ENCODE measurements around the gene P2RY8. TPM values are rescaled to one million over a fixed set of nuclear protein-coding genes. Genes with fewer than 3 reads are reported as not detected.
A peak's percentile ranks its signal among the peaks of the same experiment; 100 is the strongest.
"Not testable (repeated sequence)": the region's sequence is repeated elsewhere in the genome, so short reads cannot be mapped to it uniquely, and the experiment has no call there.

Gene P2RY8, protein sequence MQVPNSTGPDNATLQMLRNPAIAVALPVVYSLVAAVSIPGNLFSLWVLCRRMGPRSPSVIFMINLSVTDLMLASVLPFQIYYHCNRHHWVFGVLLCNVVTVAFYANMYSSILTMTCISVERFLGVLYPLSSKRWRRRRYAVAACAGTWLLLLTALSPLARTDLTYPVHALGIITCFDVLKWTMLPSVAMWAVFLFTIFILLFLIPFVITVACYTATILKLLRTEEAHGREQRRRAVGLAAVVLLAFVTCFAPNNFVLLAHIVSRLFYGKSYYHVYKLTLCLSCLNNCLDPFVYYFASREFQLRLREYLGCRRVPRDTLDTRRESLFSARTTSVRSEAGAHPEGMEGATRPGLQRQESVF
- total RNA-seq = 114 TPM

DNA sequence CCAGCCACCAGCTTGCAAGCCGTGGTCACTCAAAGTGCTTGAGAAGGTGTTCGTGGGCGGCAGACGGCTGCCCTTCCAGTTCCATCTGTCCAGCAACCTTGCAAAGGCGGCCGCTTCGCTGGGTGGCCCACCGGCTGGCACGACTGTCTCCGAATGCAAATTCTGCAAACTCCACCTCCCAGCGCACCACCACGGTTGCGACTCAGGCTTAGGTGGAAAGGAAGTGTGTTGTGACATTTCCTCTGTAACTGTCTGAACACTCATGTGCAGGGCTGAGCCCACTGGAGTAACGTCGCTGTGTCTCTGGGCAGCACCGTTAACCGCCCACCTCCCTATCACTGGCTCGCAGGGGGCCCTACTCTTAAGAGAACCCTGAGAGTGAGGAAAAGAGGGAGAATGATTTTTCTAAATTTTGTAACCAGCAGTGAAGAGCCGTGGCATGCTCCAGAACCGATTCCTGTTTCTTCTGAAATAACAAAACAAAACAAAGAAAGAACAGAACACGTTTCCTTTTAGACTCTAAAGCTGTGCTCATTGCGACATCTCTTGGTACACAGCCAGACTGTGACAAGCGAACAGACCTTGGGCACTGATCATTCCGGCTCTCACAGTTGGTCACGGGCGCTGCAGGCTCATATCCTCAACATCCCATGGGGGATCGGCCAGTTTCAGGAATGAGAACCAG, at the start of gene P2RY8:
Gene P2RY8 (minus strand): TSS at position 155 of the 685 bp plus-strand sequence. CDS start 70,627 bp downstream, outside the sequence.
- peak; percentile 54 to 93 (median 88) for DNase-seq (ENCODE audit: low read depth in 2 of 3, low spot score in 2 of 3)

DNA sequence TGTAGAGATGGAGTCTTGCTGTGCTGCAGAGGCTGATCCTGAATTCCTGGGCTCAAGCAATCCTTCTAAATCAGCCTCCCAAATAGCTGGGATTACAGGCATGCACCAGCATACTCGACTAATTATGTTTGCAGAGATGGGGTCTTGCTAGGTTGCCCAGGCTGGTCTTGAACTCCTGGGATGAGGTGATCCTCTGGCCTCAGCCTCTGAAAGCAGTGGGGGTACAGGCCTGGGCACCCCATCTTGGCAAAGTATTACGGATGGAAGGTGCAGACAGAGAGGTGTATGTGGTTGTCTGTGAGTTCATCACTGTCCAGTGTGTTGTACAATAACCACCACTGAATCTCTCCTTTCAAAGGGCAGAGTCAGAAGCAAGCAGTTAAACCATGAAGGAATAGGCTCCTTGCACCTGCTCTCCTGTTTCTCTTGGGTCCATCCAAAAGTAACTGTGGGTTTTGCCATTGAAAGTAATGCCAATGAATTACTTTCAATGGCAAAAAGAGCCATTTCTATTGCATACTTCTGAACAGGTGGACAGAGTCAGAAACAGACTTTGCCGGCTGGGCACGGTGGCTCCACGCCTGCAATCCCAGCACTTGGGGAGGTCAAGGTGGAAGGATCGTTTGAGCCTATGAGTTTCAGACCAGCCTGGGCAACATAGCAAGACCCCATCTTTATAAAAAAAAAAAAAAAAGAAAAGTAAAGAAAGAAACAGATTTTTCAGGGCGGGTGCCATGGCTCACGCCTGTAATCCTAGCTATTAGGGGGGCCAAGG, 47.4 kb upstream of the P2RY8 start:
- no peak for DNase-seq (ENCODE audit: low read depth in 2 of 3, low spot score in 2 of 3)

DNA sequence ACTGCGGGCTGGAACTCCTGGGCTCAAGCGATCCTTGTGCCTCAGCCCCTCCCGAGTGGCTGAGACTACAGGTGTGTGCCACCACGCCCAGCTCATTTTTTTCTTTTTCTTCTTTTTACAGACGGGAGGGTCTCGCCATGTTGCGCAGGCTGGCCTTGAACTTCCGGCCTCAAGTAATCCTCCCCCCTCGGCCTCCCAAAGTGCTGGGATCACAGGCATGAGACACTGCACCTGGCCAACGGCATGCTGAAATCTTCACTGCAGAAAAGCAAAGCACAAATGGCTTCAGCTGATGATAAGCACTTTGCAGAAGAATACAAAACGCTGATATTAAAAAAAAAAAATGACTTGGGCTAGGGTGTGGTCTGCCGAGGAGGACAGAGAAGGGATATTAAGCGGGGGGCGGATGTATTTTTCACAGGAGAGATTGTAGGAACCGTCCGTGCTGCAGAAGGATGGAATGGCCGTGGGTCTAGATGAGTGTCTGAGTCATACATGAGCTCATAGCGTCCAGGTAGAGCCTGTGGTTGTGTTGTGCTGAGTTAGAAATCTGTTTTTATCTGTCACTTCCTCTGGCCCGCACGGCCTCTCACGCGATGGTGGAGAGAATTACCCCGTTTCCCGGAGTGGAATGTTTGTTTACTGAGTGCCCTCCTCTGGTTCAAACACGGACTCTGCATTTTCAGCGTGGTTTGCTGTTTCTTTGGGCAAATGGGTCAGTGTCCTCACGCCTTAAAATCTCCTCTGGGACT, 45.9 kb upstream of the P2RY8 start:
- peak in 1 of 3 donors; percentile 15 for DNase-seq (ENCODE audit: low read depth in 2 of 3, low spot score in 2 of 3)

DNA sequence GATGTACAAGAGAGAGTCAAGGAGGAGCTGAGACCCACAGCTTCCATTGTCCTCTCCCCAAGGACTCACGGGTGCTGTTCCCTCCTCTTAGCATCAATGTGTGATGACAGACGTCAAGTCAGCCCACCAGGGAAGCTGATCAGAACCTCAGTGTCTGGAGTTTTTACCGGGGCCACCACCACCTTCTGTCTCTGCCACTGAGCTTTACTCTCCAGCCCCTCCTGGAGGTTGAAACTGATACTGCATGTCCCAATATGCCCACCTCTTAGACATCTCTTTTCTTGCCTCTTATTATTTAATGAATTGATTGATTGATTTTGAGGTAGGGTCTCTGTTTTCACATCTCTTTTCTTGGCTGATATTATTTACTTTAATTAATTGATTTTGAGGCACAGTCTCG, 44.1 kb upstream of the P2RY8 start:
- DNase-seq (ENCODE audit: low read depth in 2 of 3, low spot score in 2 of 3) = peak; percentile 50 to 85 (median 66)

DNA sequence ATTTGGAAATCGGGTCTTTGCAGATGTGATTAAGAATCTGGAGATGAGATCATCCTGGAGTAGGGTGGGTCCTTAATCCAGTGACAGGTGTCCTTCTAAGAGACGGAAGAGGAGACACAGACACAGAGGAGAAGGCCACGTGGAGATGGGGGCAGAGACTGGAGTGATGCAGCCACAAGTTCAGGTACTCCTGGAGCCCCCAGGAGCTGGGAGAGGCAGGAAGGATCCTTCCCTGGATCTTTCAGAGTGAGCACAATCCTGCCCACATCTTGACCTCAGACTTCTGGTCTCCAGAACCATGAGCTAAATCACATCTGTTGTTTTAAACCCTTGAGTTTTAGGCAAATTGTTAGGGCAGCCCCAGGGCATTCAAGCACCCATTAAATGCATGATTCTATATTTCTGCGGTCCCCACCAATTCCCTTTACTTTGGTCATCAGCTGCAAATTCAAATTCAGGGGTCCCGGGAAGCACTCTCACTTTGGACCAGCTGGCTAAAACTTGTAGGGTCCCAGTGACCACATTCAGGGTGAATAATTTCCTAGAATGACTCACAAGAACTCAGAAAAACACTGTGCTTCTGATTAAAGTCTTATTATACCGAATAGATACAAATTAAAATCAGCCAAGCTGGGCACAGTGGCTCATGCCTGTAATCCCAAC, 41.7 kb upstream of the P2RY8 start:
- no peak for DNase-seq (ENCODE audit: low read depth in 2 of 3, low spot score in 2 of 3)

DNA sequence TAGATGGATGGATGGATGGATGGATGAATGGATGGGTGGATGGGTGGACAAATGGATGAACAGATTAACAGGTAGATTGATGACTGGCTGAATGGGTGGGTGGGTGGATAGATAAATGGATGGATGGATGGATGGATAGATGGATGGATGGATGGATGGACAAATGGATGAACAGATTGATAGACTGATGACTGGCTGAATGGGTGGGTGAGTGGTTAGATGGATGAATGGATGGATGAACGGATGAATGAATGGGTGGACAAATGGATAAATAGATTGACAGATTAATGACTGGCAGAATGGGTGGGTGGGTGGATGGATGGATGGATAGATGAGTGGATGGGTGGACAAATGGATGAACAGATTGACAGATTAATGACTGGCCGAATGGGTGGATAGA, 40.9 kb upstream of the P2RY8 start:
- DNase-seq (ENCODE audit: low read depth in 2 of 3, low spot score in 2 of 3) = no peak

DNA sequence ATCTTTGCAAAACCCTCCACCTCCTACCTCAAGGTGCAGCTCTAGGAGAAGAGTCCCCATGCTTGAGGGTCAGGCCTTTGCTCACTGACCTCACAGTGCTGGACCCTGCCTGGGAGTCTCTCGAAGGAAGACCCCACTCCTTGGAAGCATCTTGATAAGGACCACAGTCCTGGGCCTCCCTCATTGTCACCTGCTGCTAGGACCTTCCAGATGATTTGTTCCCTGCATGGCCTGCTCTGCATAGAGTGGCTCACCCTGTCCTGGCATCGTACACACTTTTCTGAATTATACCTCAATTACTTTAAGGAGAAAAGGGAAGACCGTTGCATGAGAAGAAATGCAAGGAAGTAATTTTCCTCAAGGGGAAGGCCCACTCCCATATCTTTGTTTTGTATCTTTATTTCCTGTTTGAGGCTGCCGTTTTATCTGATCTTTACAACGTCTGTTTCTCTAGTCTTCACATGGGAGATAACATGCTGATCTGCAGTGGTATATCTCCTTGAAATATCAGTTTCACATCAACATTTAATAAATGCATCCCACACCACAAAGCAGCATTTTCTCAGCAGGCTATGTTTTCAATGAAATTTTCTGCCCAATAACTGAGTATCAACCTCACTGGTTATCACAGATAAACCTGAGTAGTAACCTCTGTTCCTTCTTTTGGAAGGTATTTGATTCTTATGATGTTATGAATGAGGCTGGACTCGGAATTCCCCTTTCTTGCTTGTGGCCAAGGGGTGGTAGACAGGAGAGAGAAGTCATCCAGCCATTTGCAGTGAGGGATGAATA, 39.4 kb upstream of the P2RY8 start:
- DNase-seq (ENCODE audit: low read depth in 2 of 3, low spot score in 2 of 3) = peak in 1 of 3 donors; percentile 31

DNA sequence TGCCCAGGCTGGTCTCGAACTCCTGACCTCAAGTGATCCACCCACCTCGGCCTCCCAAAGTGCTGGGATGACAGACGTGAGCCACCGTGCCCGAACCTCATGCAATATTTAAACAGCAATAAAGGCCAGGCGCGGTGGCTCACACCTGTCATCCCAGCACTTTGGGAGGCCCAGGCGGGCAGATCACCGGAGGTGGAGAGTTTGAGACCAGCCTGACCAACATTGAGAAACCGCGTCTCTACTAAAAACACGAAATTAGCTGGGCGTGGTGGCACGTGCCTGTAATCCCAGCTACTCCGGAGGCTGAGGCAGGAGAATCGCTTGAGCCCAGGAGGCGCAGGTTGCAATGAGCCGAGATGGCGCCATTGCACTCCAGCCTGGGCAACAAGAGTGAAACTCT, 37.2 kb upstream of the P2RY8 start:
- not testable (repeated sequence) for DNase-seq (ENCODE audit: low read depth in 2 of 3, low spot score in 2 of 3)

DNA sequence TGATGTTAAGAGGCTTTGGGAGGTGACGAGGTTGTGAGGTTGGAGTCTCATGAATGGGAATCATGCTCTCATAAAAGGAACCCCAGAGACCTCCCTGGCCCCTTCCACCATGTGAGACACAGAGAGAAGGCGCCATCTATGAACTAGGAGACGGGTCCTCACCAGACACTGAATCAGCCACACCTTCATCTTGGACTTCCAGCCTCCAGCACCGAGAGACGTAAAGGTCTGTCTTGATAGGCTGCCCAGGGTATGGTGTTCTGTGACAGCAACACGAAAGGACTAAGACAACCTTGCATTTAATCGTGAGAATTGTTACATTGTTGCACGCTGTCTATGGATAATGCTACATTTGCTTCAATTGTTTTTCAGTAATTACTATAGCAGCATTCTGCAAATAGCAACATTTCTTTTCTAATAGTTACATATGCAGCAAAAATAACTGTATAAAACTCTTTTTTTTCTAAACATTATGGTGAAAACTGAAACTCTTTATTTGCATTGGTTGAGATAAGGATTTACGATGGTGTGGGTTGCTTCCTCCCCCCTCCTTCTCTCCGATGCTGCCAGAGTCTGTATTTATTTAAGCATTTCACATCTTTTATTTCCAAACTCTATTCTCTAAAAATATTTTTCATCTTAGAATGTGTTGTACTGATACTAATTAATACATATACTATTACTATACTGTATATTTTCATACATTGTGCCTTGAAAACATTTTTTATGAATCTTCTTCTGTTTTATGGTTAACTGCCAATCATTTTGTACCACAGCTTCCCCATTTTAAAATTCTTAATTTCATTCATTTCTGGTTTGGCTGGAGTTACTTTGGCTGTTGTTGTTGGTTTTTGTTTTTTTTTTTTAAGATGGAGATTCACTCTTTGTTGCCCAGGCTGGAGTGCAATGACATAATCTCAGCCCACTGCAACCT, 28.0 kb upstream of the P2RY8 start:
- DNase-seq (ENCODE audit: low read depth in 2 of 3, low spot score in 2 of 3) = peak in 2 of 3 donors; percentile 59 to 80

DNA sequence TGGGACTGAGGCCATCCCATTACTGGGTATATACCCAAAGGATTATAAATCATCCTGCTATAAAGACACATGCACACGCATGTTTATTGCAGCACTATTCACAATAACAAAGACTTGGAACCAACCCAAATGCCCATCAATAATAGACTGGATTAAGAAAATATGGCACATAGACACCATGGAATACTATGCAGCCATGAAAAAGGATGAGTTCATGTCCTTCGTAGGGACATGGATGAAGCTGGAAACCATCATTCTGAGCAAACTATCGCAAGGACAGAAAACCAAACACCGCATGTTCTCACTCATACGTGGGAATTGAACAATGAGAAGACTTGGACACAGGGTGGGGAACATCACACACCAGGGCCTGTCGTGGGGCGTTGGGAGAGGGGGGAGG, 27.1 kb upstream of the P2RY8 start:
- not testable (repeated sequence) for DNase-seq (ENCODE audit: low read depth in 2 of 3, low spot score in 2 of 3)

DNA sequence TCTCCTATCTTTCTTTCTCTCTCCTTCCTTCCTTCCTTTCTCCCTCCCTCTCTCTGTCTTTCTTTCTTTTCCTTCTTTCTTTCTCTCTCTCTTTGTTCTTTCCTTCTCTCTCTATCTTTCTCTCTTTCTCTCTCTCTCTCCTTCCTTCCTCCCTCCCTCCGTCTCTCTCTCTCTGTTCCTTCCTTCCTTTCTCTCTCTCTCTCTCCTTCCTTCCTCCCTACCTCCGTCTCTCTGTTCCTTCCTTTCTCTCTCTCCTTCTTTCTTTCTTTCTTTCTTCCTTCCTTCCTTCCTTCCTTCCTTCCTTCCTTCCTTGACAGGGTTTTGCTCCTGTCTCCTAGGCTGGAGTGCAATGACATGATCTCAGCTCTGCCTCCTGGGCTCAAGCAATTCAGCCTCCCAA, 24.2 kb upstream of the P2RY8 start:
- DNase-seq (ENCODE audit: low read depth in 2 of 3, low spot score in 2 of 3) = no peak

DNA sequence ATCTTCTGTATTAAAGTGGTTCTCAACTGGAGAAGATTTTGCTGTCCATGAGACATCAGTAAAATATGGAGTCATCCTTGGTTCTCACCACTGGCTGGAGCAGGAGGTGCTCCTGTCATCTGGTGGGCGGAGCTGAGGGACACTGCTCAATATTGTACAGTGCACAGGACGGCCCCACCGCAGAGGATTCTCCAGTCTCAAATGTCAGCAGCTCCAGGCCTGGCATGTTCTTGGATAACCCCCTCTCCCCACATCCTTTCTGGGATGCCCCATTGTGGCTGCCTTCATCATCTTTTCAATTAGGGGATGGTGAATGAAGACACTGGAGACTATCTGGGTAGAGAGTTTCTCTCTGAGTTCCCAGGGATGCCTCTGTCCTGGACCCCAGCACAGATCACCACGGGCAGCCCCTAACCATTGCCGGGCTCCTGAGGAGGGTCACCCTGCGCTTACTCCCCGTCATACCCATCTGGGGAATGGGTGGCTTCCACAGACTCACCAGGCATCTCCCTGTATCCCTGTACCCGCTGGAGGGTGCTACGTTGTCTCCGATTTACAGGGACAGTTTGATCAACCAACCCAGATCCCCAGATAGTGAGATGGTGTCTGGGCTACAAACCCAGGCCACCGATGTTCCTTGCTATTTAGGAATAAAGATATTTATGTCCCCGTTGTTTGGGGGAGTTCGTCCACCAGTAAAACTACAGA, 21.9 kb upstream of the P2RY8 start:
- no peak for DNase-seq (ENCODE audit: low read depth in 2 of 3, low spot score in 2 of 3)

DNA sequence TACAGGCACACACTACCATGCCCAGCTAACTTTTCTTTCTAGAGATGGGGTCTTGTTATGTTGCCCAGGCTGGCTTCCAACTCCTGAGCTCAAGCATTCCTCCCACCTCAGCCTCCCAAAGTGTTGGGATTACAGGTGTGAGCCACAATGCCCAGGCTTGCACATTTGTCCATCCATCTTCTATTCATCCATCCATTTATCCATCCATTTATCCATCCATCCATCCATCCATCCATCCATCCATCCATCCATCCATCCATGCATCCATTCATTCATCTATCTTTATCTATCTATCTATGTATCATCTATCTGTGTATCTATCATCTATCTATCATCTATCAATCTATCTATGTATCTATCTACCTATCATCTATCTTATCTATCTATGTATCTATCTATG, 20.5 kb upstream of the P2RY8 start:
- not testable (repeated sequence) for DNase-seq (ENCODE audit: low read depth in 2 of 3, low spot score in 2 of 3)

DNA sequence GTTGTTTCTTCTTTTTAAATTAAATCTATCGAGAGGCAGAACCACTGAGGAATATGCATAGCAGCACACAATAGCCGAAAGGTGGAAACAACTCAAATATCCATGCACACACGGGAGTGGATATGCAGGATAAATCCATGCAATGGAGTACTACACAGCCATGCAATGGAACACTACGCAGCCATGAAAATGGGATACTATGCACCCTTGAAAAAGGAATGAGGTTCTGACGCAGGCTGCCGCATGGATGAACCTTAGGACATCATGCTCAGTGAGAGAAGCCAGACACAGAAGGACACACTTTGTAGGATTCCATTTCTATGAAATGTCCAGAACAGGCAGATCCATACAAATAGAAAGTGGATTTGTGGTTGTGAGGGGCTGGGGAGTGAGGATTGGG, 18.4 kb upstream of the P2RY8 start:
- DNase-seq (ENCODE audit: low read depth in 2 of 3, low spot score in 2 of 3) = no peak

DNA sequence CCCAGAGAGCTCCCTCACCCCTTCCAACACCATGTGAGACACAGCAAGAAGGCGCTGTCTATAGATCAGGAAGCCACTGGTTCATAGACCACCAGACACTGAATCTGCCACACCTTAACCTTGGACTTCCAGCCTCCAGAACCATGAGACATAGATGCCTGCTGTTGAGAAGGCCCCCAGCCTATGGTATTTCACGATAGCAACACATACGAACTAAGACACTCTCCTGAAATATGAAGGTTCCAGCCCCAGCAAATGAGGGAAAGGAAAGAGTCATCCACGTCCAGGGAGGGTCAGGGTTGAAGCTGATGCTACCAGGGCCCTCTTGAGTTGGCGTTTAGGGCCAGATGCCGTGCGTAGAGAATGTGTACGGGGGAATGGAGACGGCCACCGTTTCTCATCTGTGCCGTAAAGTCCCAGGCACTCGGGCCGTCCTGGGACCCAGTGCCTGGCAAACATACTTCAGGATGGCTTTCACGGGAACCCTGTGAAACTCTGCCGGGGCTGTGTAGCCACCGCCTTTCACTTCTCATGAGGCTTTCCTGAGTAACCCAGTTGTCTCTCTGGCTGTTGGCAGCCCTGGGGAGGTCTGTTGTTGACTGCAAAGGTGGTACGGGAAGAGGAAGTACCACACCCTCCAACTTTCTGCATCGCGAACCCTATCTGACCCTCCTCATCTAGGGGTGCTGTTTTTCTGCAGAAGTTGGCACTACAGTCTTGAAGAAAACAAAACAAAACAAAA, 17.7 kb upstream of the P2RY8 start:
- peak in 2 of 3 donors; percentile 31 to 61 for DNase-seq (ENCODE audit: low read depth in 2 of 3, low spot score in 2 of 3)

DNA sequence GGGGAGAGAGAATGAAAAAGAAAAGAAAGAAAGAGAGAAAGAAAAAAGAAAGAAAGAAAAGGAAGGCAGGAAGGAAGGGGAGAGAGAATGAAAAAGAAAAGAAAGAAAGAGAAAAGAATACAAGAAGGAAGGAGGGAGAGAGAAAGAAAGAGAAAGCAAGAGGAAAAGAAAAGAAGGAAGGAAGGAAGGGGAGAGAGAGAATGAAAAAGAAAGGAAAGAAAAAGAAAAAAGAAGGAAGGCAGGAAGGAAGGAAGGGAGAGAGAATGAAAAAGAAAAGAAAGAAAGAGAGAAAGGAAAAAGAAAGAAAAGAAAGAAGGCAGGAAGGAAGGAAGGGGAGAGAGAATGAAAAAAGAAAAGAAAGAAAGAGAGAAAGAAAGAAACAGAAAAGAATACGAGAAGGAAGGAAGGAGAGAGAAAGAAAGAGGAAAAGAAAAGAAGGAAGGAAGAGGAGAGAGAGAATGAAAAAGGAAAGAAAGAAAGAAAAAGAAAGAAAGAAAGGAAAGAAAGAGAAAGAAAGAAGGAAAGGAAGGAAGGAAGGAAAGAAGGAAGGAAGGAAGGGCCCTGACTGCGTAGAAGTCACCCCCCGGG, 15.1 kb upstream of the P2RY8 start:
- no peak for DNase-seq (ENCODE audit: low read depth in 2 of 3, low spot score in 2 of 3)
